ENCODE results near the gene KANSL1. TPM values are rescaled to one million over a fixed set of nuclear protein-coding genes. Genes with fewer than 3 reads are reported as not detected.

KANSL1 gene
- total RNA-seq, 1 experiment from 2014 or later, result 47.6 TPM

- CTCF ChIA-PET, result interaction anchor here (1.2 kb wide), 1 partner anchor 53 kb away, joined by 3 read pairs; the partner anchor contains the start of gene KANSL1
- DNase-seq (no peak), ATAC-seq (peak; percentile 73)
- intact Hi-C loops (cut with micrococcal nuclease), result loop anchor here (1.0 kb wide), 1 partner anchor 53 kb away; no protein-coding TSS in a partner anchor
- no peaks in the 10 kb centered on the region for H3F3A ChIP-seq (ENCODE audit: low read length, unreplicated experiment)
- no peaks in the 10 kb centered on the region for H3K9me2 ChIP-seq (replicated peaks; ENCODE audit: low read length)
- H3K36me3 ChIP-seq (ENCODE audit: low read depth, low read length), result no peaks in the 10 kb centered on the region
- no peak overlapping the region for H3K4me3 ChIP-seq (ENCODE audit: low read length)
- peaks cover 97% of the 10 kb centered on the region for H3K79me2 ChIP-seq (ENCODE audit: low read length)
- no TSS peak for BruUV-seq (replicated peaks)
- no peak overlapping the region for H2AFZ ChIP-seq (ENCODE audit: low read length)
- peaks cover 88% of the 10 kb centered on the region for H4K20me1 ChIP-seq (ENCODE audit: low read length)
- H3K4me1 ChIP-seq (ENCODE audit: insufficient read depth, low read length), result peaks cover 22% of the 10 kb centered on the region
- no peaks in the 10 kb centered on the region for H3K9me3 ChIP-seq (ENCODE audit: low read length)
- TF ChIP-seq EZH2phosphoT487 (IDR thresholded peaks at IDR 0.05; ENCODE audit: borderline replicate concordance, low read length), result no peak
- no peak for TF ChIP-seq CTCF (conservative IDR thresholded peaks at IDR 0.05; ENCODE audit: low read depth, low read length)
- H3K4me2 ChIP-seq (ENCODE audit: low read length), result peak overlapping the region; percentile 3; the same call in 1 of the 2 replicates
- H3K9ac ChIP-seq (ENCODE audit: low read length), result no peak overlapping the region
- H3K27ac ChIP-seq (ENCODE audit: low read length), result peak overlapping the region; percentile 23
- POLR2A ChIA-PET (ENCODE audit: unreplicated experiment), result no interaction called here
- H3K27me3 ChIP-seq (ENCODE audit: low read length), result no peaks in the 10 kb centered on the region
These were observed 53.6 kb downstream of the KANSL1 start for GRCh38 chr17:46139432-46140210.

GRCh38 chr17:46138473-46138872 is 54.8 kb downstream of the KANSL1 start:
- H3K4me2 ChIP-seq (ENCODE audit: low read length), result peak overlapping the region; percentile 6; the same call in 1 of the 2 replicates
- ChIA-PET CTCF (no interaction called here), POLR2A (ENCODE audit: unreplicated experiment) (interaction anchor here (0.6 kb wide), 1 partner anchor 32 kb away, joined by 8 read pairs; no protein-coding TSS in a partner anchor)
- intact Hi-C loops (cut with micrococcal nuclease), result no loop called here
- H3K27ac ChIP-seq (ENCODE audit: low read length), result peak overlapping the region; percentile 32
- TF ChIP-seq CTCF (conservative IDR thresholded peaks at IDR 0.05; ENCODE audit: low read depth, low read length) (no peak), EZH2phosphoT487 (IDR thresholded peaks at IDR 0.05; ENCODE audit: borderline replicate concordance, low read length) (no peak), EZH2 (IDR thresholded peaks at IDR 0.05; ENCODE audit: low read length, unreplicated experiment) (no peak)
- H3K4me3 ChIP-seq (ENCODE audit: low read length), result no peak overlapping the region
- no peaks in the 10 kb centered on the region for H3K9me2 ChIP-seq (replicated peaks; ENCODE audit: low read length)
- H3K27me3 ChIP-seq (ENCODE audit: low read length), result no peaks in the 10 kb centered on the region
- ATAC-seq, result no peak
- no peaks in the 10 kb centered on the region for H3K36me3 ChIP-seq (ENCODE audit: low read depth, low read length)
- no peak for DNase-seq
- H3F3A ChIP-seq (ENCODE audit: low read length, unreplicated experiment), result no peaks in the 10 kb centered on the region
- peaks cover 82% of the 10 kb centered on the region for H4K20me1 ChIP-seq (ENCODE audit: low read length)
- H2AFZ ChIP-seq (ENCODE audit: low read length), result no peak overlapping the region
- peaks cover 22% of the 10 kb centered on the region for H3K4me1 ChIP-seq (ENCODE audit: insufficient read depth, low read length)
- no peaks in the 10 kb centered on the region for H3K9me3 ChIP-seq (ENCODE audit: low read length)
- peaks cover 98% of the 10 kb centered on the region for H3K79me2 ChIP-seq (ENCODE audit: low read length)
- no TSS peak for BruUV-seq (replicated peaks)
- no peak overlapping the region for H3K9ac ChIP-seq (ENCODE audit: low read length)

GRCh38 chr17:46136820-46137219 is 56.4 kb downstream of the KANSL1 start:
- ChIA-PET POLR2A (ENCODE audit: unreplicated experiment) (no interaction called here), CTCF (no interaction called here)
- H3K9me3 ChIP-seq (ENCODE audit: low read length), result no peaks in the 10 kb centered on the region
- no peaks in the 10 kb centered on the region for H3K27me3 ChIP-seq (ENCODE audit: low read length)
- peaks cover 87% of the 10 kb centered on the region for H4K20me1 ChIP-seq (ENCODE audit: low read length)
- DNase-seq, result no peak
- no peak for TF ChIP-seq EZH2phosphoT487 (IDR thresholded peaks at IDR 0.05; ENCODE audit: borderline replicate concordance, low read length)
- no peaks in the 10 kb centered on the region for H3K36me3 ChIP-seq (ENCODE audit: low read depth, low read length)
- H3K9ac ChIP-seq (ENCODE audit: low read length), result no peak overlapping the region
- H3K27ac ChIP-seq (ENCODE audit: low read length), result no peak overlapping the region
- no peak for ATAC-seq
- no TSS peak for BruUV-seq (replicated peaks)
- no peak overlapping the region for H2AFZ ChIP-seq (ENCODE audit: low read length)
- peaks cover 22% of the 10 kb centered on the region for H3K4me1 ChIP-seq (ENCODE audit: insufficient read depth, low read length)
- H3K9me2 ChIP-seq (replicated peaks; ENCODE audit: low read length), result no peaks in the 10 kb centered on the region
- no peak overlapping the region for H3K4me2 ChIP-seq (ENCODE audit: low read length)
- H3F3A ChIP-seq (ENCODE audit: low read length, unreplicated experiment), result no peaks in the 10 kb centered on the region
- intact Hi-C loops (cut with micrococcal nuclease), result no loop called here
- H3K79me2 ChIP-seq (ENCODE audit: low read length), result peaks cover 100% of the 10 kb centered on the region
- no peak overlapping the region for H3K4me3 ChIP-seq (ENCODE audit: low read length)

Measured in PC-3 (cell line).